Osteocyte (in vitro differentiated cells): ENCODE measurements around the gene FN3KRP. TPM values are rescaled to one million over a fixed set of nuclear protein-coding genes. Genes with fewer than 3 reads are reported as not detected.

ENCODE experiments used
- DNase-seq: peaks from one replicate; pipeline ENCODE4 v3.0.0; 2021; ENCODE audit warnings: mixed read lengths; ENCODE audit not compliant: unreplicated experiment; ENCODE audit errors: extremely low spot score
- H3K27ac Mint-ChIP-seq: one replicate; pipeline ENCODE4 v1.8.0; 2021; ENCODE audit warnings: mild to moderate bottlenecking, mixed read lengths; ENCODE audit not compliant: unreplicated experiment
- H3K27me3 Mint-ChIP-seq: one replicate; pipeline ENCODE4 v1.8.0; 2021; ENCODE audit warnings: mixed read lengths; ENCODE audit not compliant: unreplicated experiment
- H3K36me3 Mint-ChIP-seq: one replicate; pipeline ENCODE4 v1.8.0; 2021; ENCODE audit warnings: mixed read lengths; ENCODE audit not compliant: unreplicated experiment
- H3K4me1 Mint-ChIP-seq: one replicate; pipeline ENCODE4 v1.8.0; 2021; ENCODE audit warnings: mixed read lengths; ENCODE audit not compliant: unreplicated experiment
- H3K4me3 Mint-ChIP-seq: one replicate; pipeline ENCODE4 v1.8.0; 2021; ENCODE audit warnings: mild to moderate bottlenecking, moderate library complexity, mixed read lengths; ENCODE audit not compliant: unreplicated experiment
- H3K9me3 Mint-ChIP-seq: one replicate; pipeline ENCODE4 v1.8.0; 2021; ENCODE audit warnings: mixed read lengths; ENCODE audit not compliant: unreplicated experiment
- CTCF ChIP-seq: fragments of 200-600 bp; sonication (generic); IDR thresholded peaks from 2 replicates; pipeline ENCODE4 v1.5.0; 2021; ENCODE audit warnings: antibody characterized with exemption, mild to moderate bottlenecking, moderate library complexity
- total RNA-seq: library from RNA; stranded (reverse); gene quantifications from 2 replicates; pipeline ENCODE4 v1.2.1, GENCODE V29; 2021

Gene FN3KRP
- total RNA-seq, 1 donor from 2014 or later = 31.7 TPM

- TF ChIP-seq CTCF = no peak
- Mint-ChIP-seq H3K36me3 (peaks cover 7% of the 10 kb centered on the region), H3K9me3 (peaks cover 9% of the 10 kb centered on the region), H3K4me1 (peaks cover 8% of the 10 kb centered on the region), H3K27me3 (no peaks in the 10 kb centered on the region), H3K4me3 (no peak overlapping the region), H3K27ac (no peak overlapping the region)
- no peak for DNase-seq
Observed at GRCh38 chr17:82684228-82684841, 32.2 kb upstream of the FN3KRP start.

DNA sequence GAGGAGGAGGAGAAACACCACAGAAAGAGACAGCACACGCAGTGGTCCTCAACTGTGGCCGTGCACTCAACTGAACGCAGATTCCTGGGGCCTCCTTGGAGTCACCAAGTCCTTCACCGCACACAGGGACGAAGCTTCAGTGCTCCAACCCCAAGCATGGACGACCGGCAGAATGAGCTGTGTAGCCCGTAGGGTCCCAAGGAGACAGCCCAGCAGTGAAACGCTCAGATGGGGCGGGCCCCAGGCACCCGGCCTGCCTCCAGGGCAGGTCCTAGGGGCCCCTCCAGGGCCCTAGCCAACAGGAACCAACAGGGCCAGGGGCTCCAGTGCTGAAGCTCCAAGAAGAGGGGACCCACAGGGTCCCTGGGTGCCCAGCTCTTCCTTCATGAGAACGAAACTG lies 31.2 kb upstream of the FN3KRP start:
- DNase-seq = no peak
- Mint-ChIP-seq H3K4me1 (peaks cover 8% of the 10 kb centered on the region), H3K27me3 (no peaks in the 10 kb centered on the region), H3K36me3 (peaks cover 7% of the 10 kb centered on the region), H3K9me3 (peaks cover 9% of the 10 kb centered on the region), H3K4me3 (no peak overlapping the region), H3K27ac (no peak overlapping the region)
- TF ChIP-seq CTCF = no peak

GRCh38 chr17:82686366-82687324 lies 29.9 kb upstream of the FN3KRP start:
- DNase-seq = no peak
- Mint-ChIP-seq H3K4me1 (peaks cover 8% of the 10 kb centered on the region), H3K27ac (peak overlapping the region; percentile 55), H3K9me3 (peaks cover 9% of the 10 kb centered on the region), H3K4me3 (no peak overlapping the region), H3K36me3 (peaks cover 4% of the 10 kb centered on the region), H3K27me3 (no peaks in the 10 kb centered on the region)
- no peak for TF ChIP-seq CTCF

DNA sequence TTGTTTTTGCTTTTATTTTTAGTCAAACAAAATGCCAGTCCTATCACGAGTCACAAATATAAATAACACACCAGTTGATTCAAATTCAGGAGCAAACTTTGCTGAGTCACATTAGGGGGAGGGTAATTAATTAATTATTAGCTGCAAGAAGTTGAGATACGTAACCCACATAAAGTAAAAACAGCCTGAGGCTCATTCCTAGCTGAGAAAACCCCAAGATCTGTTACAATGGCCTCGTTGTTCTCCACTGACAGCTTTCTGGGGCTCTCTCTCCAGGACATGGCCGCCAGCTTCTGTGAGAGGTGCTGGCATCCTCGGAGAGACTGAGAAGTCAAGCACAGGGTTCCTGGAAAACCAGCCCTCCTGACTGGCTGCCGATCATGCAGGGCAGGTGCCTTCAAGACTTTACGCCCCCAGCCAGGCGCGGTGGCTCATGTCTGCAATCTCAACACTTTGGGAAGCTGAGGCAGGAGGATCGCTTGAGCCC lies 29.1 kb upstream of the FN3KRP start:
- H3K27ac Mint-ChIP-seq = peak overlapping the region; percentile 55
- no peak for DNase-seq
- H3K9me3 Mint-ChIP-seq = peaks cover 1% of the 10 kb centered on the region
- H3K27me3 Mint-ChIP-seq = no peaks in the 10 kb centered on the region
- peaks cover 8% of the 10 kb centered on the region for H3K4me1 Mint-ChIP-seq
- no peak for TF ChIP-seq CTCF
- no peaks in the 10 kb centered on the region for H3K36me3 Mint-ChIP-seq
- no peak overlapping the region for H3K4me3 Mint-ChIP-seq

DNA sequence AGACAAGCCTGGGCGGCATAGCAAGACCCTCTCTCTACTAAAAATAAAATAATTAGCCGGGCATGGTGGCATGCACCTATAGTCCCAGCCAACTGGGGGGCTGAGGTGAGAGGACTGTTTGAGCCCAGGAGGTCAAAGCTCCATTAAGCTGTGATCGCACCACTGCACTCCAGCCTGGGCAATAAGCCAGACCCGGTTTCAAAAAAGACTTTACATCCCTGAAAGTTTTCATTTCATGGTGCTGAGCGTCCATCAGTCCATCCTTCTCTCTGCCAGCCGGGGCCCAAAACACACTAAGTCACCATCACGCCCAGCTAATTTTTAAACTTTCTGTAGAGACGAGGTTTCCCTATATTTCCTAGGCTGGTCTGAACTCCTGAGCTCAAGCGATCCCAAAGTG lies 28.6 kb upstream of the FN3KRP start:
- Mint-ChIP-seq H3K27me3 (no peaks in the 10 kb centered on the region), H3K4me1 (peaks cover 8% of the 10 kb centered on the region), H3K36me3 (no peaks in the 10 kb centered on the region), H3K9me3 (no peaks in the 10 kb centered on the region), H3K4me3 (no peak overlapping the region), H3K27ac (no peak overlapping the region)
- no peak for TF ChIP-seq CTCF
- DNase-seq = no peak
